Activated naive CD4-positive, alpha-beta T cell treated with anti-CD3 and anti-CD28 coated beads for 36 hours (primary cell): ENCODE measurements around the gene SLC7A1. TPM values are rescaled to one million over a fixed set of nuclear protein-coding genes. Genes with fewer than 3 reads are reported as not detected.

Experiments
- CTCF ChIA-PET: fragments of 350-600 bp; sonication (Branson Sonifier 250); formaldehyde crosslinking; loops from one replicate; lab custom pipeline; 2021; ENCODE audit warnings: antibody characterized with exemption; lab: Charles Lee
- DNase-seq: peaks from one replicate; pipeline ENCODE4 v3.0.0-alpha.2; 2020
- H3K27ac Mint-ChIP-seq: one replicate; pipeline ENCODE4 v1.8.0; 2021; ENCODE audit warnings: mild to moderate bottlenecking, mixed read lengths
- H3K27me3 Mint-ChIP-seq: one replicate; pipeline ENCODE4 v1.8.0; 2021; ENCODE audit warnings: low read depth, mixed read lengths
- H3K36me3 Mint-ChIP-seq: one replicate; pipeline ENCODE4 v1.8.0; 2021; ENCODE audit warnings: low read depth, mixed read lengths
- H3K4me1 Mint-ChIP-seq: one replicate; pipeline ENCODE4 v1.8.0; 2021; ENCODE audit warnings: low read depth, mixed read lengths
- H3K4me3 Mint-ChIP-seq: one replicate; pipeline ENCODE4 v1.8.0; 2021; ENCODE audit warnings: mild to moderate bottlenecking, moderate library complexity, mixed read lengths
- H3K9me3 Mint-ChIP-seq: one replicate; pipeline ENCODE4 v1.8.0; 2021; ENCODE audit warnings: mixed read lengths
- intact Hi-C: fragments of 100-400 bp; cut with micrococcal nuclease; formaldehyde crosslinking; loops from one replicate; pipeline ENCODE4 v1.15.1; 2023
- total RNA-seq, 2 experiments: library from RNA; stranded (reverse); gene quantifications; one replicate each; pipeline ENCODE4 v1.2.3, GENCODE V29; 2021

Gene SLC7A1
- total RNA-seq, 2 experiments from 2014 or later, result 115 to 119 TPM

DNA sequence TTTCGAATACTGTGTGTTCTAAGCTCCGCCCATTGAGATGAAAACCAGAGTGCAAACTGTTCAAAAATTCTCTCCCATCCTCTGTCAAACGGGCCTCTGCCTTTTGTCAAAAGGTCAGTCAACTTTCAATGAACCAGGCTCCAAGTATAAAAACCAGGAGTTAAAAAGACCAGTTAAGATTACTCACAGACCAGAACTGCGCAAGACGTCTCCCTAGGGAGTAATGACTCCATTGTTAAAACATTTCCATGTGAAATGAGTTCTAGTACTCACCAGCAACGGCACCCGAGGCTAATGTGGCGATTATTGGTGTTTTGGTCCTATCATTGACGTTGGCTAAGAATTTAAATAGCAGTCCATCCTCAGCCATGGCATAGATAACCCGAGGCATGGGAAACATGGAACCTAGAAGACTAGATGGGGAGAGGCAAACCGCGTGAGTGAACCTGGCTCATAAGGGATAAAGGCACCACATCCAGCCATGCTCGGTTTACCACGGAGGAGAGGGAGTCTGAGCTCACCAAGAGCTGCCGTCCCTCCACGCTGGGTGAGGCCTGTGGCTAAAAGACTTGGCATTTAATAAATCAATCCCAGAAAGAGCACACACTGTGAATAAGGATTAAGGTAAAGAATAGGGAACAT is 73.3 kb downstream of the SLC7A1 start:
- no peaks in the 10 kb centered on the region for H3K27me3 Mint-ChIP-seq
- H3K36me3 Mint-ChIP-seq, result peaks cover 54% of the 10 kb centered on the region
- no peak for DNase-seq
- H3K27ac Mint-ChIP-seq, result no peak overlapping the region
- no peaks in the 10 kb centered on the region for H3K4me1 Mint-ChIP-seq
- no peak overlapping the region for H3K4me3 Mint-ChIP-seq
- intact Hi-C loops, result no loop called here
- CTCF ChIA-PET, result no interaction called here
- H3K9me3 Mint-ChIP-seq, result no peaks in the 10 kb centered on the region

DNA sequence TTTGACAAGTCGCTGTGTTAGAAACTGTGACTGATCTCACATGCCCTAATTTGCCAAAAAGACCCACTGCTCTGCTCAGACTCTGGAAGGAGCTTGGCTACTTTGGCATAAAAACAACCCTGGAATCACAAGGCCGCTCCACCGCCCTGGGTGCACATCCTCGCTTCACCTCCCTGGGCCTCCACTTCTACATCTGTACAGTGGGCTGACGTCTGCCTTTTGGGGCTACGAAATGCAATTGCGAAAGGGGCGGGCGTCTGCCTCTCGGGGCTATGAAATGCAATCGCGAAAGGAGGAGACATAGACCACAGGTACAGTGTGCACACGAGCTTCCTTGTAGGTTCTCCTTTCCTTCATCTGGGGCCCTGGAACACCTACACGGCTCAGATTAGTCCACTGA is 74.2 kb downstream of the SLC7A1 start:
- intact Hi-C loops, result no loop called here
- peaks cover 54% of the 10 kb centered on the region for H3K36me3 Mint-ChIP-seq
- no peak overlapping the region for H3K27ac Mint-ChIP-seq
- no peak overlapping the region for H3K4me3 Mint-ChIP-seq
- CTCF ChIA-PET, result no interaction called here
- H3K4me1 Mint-ChIP-seq, result no peaks in the 10 kb centered on the region
- no peaks in the 10 kb centered on the region for H3K9me3 Mint-ChIP-seq
- no peak for DNase-seq
- H3K27me3 Mint-ChIP-seq, result no peaks in the 10 kb centered on the region

- no peaks in the 10 kb centered on the region for H3K27me3 Mint-ChIP-seq
- no peaks in the 10 kb centered on the region for H3K9me3 Mint-ChIP-seq
- peaks cover 61% of the 10 kb centered on the region for H3K36me3 Mint-ChIP-seq
- no peak overlapping the region for H3K4me3 Mint-ChIP-seq
- no peaks in the 10 kb centered on the region for H3K4me1 Mint-ChIP-seq
- CTCF ChIA-PET, result no interaction called here
- DNase-seq, result no peak
- intact Hi-C loops, result no loop called here
- H3K27ac Mint-ChIP-seq, result no peak overlapping the region
Observed at GRCh38 chr13:29520671-29521070, 74.8 kb downstream of the SLC7A1 start.

DNA sequence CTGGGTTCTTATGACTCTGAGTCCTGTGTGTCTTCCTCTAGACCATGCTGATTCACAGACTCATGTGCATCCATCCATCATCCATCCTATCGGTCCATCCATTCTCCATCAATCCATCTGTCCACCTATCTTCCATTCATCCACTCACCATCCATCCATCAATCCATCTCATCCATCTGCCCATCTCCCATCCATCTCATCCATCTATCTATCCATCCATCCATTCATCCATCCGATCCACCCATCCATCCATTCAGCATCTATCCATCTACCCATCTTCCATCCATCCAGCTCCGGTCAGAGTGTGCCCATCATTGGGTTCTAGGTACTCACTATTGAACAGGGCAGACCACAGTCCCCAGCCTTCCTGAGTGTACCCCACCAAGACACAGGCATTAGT is 75.6 kb downstream of the SLC7A1 start:
- no peaks in the 10 kb centered on the region for H3K27me3 Mint-ChIP-seq
- intact Hi-C loops, result no loop called here

DNA sequence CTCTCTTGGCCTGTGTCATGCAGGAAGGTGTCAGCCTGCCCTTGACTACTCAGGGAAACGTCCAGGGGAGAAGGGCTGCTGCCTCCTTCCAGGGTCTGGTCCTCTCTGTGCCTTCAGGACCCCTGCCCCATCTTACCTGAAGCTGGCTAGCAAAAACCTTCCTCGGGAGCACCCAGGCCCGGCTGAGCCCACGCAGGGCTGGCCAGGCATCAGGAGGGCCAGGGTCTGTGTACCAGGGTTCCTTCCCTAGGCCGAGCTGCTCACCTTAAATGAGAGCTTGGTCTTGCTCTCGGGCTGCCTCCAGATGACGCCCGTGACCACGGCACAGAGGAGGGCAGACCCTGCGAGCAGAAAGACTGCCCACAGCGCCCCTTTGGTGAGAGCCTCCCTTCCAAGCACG is 78.6 kb downstream of the SLC7A1 start:
- intact Hi-C loops, result no loop called here
- no peak for DNase-seq
- H3K27ac Mint-ChIP-seq, result no peak overlapping the region
- H3K9me3 Mint-ChIP-seq, result no peaks in the 10 kb centered on the region
- H3K4me1 Mint-ChIP-seq, result peaks cover 3% of the 10 kb centered on the region
- H3K27me3 Mint-ChIP-seq, result no peaks in the 10 kb centered on the region
- peaks cover 53% of the 10 kb centered on the region for H3K36me3 Mint-ChIP-seq
- CTCF ChIA-PET, result interaction anchor here (1.6 kb wide), 1 partner anchor 8 kb away, joined by 10 read pairs; no protein-coding TSS in a partner anchor
- no peak overlapping the region for H3K4me3 Mint-ChIP-seq

More for the DNA sequence above, 75.6 kb downstream of the SLC7A1 start:
- DNase-seq, result no peak
- Mint-ChIP-seq H3K36me3 (peaks cover 56% of the 10 kb centered on the region), H3K4me1 (no peaks in the 10 kb centered on the region), H3K4me3 (no peak overlapping the region), H3K9me3 (no peaks in the 10 kb centered on the region), H3K27ac (no peak overlapping the region)
- CTCF ChIA-PET, result no interaction called here

- CTCF ChIA-PET, result no interaction called here
- DNase-seq, result no peak
- Mint-ChIP-seq H3K27ac (no peak overlapping the region), H3K27me3 (no peaks in the 10 kb centered on the region), H3K36me3 (peaks cover 50% of the 10 kb centered on the region), H3K4me1 (peaks cover 3% of the 10 kb centered on the region), H3K9me3 (no peaks in the 10 kb centered on the region), H3K4me3 (no peak overlapping the region)
- intact Hi-C loops, result no loop called here
Observed at GRCh38 chr13:29516012-29516411, 79.5 kb downstream of the SLC7A1 start.

DNA sequence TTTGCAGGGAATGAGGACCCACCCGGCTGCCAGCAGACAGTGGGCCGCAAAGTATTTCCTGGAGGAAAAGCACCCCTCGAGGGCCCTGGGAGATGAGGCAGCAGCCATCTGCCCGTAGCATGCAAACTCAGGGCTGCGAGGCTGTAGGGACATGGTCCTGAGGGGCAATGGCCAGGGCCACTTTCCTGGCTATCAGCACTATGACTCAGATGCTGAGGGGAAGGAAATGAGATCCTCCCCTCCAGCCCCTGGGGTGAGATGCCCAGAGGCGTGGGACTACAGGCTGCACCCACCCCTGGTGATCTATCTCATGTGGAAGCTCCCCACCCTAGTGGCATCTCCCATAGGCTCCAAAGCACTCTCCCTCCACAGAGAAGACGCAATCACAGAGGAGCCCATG is 80.1 kb downstream of the SLC7A1 start:
- CTCF ChIA-PET, result no interaction called here
- Mint-ChIP-seq H3K4me1 (peaks cover 3% of the 10 kb centered on the region), H3K36me3 (peaks cover 44% of the 10 kb centered on the region), H3K27me3 (no peaks in the 10 kb centered on the region), H3K9me3 (no peaks in the 10 kb centered on the region), H3K27ac (peak overlapping the region; percentile 24), H3K4me3 (no peak overlapping the region)
- intact Hi-C loops, result no loop called here
- DNase-seq, result no peak

DNA sequence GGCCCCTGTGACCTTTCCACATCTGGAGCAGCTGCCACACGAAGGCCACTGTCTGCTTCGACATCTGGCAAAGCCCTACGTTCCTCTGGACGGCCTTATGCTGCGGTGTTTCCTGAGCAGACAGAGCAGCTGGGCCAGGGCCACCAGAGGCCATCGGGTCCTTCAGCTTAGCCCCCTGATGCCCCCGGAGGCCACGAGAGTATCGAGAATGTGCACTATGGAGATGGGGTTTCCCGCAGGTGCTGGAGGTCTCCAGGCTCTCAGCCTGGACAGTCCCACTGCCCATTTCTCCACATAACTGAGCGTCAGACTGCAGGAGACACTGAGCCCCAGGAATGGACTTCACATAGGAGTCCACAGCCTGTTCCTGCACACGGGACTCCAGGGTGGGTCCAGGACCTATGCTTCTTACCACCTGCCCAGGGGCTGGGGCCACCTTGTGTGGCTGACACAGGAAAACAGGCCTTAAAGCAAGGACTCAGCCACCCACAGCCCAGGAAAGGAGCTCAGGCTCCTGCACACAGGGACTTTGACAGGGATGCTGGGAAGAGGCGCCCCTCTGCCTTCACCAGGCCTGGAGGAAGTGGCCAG is 80.7 kb downstream of the SLC7A1 start:
- Mint-ChIP-seq H3K27me3 (no peaks in the 10 kb centered on the region), H3K27ac (no peak overlapping the region), H3K4me3 (no peak overlapping the region), H3K36me3 (peaks cover 40% of the 10 kb centered on the region), H3K9me3 (no peaks in the 10 kb centered on the region), H3K4me1 (peaks cover 3% of the 10 kb centered on the region)
- intact Hi-C loops, result no loop called here
- DNase-seq, result no peak
- CTCF ChIA-PET, result no interaction called here

GRCh38 chr13:29513981-29514719 is 81.3 kb downstream of the SLC7A1 start:
- CTCF ChIA-PET, result interaction anchor here (1.2 kb wide), 1 partner anchor 196 kb away, joined by 3 read pairs; no protein-coding TSS in a partner anchor
- Mint-ChIP-seq H3K4me1 (peaks cover 3% of the 10 kb centered on the region), H3K27me3 (no peaks in the 10 kb centered on the region), H3K36me3 (peaks cover 37% of the 10 kb centered on the region), H3K27ac (no peak overlapping the region), H3K9me3 (no peaks in the 10 kb centered on the region), H3K4me3 (peak overlapping the region; percentile 18)
- DNase-seq, result no peak
- intact Hi-C loops, result no loop called here

DNA sequence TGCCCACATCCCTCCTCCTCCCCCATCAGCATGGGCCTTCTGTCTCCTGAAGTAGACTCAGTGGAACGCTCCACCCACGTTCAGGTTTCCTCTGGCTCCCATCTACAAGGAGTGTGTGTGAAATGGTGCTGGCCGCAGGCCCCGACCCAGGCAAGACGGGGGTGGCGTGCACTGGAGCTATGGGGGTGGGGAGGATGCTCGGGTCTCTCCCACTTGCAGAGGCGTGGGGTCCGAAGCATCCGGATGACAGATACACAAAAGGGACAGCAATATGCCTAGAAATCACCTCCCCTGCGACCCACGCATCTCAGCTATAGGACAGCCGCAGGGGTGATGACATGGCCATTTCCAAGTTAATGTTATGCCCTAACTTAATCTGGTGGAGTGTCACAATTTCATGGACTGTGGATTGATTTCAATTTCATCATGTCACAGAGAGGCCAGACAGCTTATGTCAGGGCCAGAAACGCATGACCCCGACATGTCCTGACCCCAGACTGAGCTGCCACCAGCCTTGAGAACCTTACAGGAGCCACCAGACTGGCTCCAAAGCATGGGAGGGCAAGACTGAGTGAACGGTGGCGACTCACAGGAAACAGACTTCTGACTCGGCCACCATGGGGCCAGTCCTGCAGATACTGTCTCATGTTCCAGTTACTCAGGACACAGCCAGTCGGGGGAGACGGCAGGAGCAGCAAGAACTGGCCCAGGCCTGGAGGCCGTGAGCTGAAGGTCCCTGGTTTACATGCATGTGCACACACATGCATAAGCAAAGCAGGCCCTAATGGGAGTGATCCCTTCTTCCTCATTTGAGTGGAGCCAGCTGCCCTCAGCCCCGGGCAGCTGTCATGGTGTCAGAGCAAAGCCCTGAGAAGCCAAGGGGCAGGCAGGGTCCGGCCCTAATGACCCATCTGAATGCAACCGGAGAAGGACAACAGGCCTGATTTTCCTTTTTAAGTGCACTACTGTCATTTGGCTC is 82.2 kb downstream of the SLC7A1 start:
- no peak for DNase-seq
- peak overlapping the region; percentile 18 for H3K4me3 Mint-ChIP-seq
- H3K27me3 Mint-ChIP-seq, result no peaks in the 10 kb centered on the region
- H3K36me3 Mint-ChIP-seq, result peaks cover 37% of the 10 kb centered on the region
- H3K27ac Mint-ChIP-seq, result no peak overlapping the region
- H3K9me3 Mint-ChIP-seq, result no peaks in the 10 kb centered on the region
- H3K4me1 Mint-ChIP-seq, result peaks cover 3% of the 10 kb centered on the region
- intact Hi-C loops, result no loop called here
- CTCF ChIA-PET, result interaction anchor here (0.5 to 1.2 kb wide), 2 partner anchors 89 to 197 kb away, joined by 3 read pairs; no protein-coding TSS in a partner anchor

- Mint-ChIP-seq H3K36me3 (peaks cover 28% of the 10 kb centered on the region), H3K4me3 (no peak overlapping the region), H3K4me1 (peaks cover 3% of the 10 kb centered on the region), H3K27ac (peak overlapping the region; percentile 51), H3K9me3 (no peaks in the 10 kb centered on the region), H3K27me3 (no peaks in the 10 kb centered on the region)
- intact Hi-C loops, result no loop called here
- CTCF ChIA-PET, result no interaction called here
- no peak for DNase-seq
Observed at GRCh38 chr13:29511980-29512379, 83.5 kb downstream of the SLC7A1 start.
